SIG-M5 (cell line): Measurements from ENCODE around the gene PLAAT4.

ENCODE experiments used
- DNase-seq: peaks from one replicate; lab custom pipeline; 2025; lab: John Stamatoyannopoulos, UW

PLAAT4 gene

GRCh38 chr11:63536669-63537292, at the start of gene PLAAT4:
Gene PLAAT4, plus strand, starts transcription at chr11:63536808. Its CDS starts 61 bp downstream, at chr11:63536869.
- DNase-seq = no peak

GRCh38 chr11:63488789-63489188, 47.8 kb upstream of the PLAAT4 start:
- no peak for DNase-seq

GRCh38 chr11:63489879-63490278, 46.7 kb upstream of the PLAAT4 start:
- no peak for DNase-seq

GRCh38 chr11:63490551-63491239, 45.9 kb upstream of the PLAAT4 start, which contains the start of gene PLAAT5:
Gene PLAAT5, minus strand, starts transcription at chr11:63491167. Its CDS starts 133 bp downstream, at chr11:63491034.
- no peak for DNase-seq

- no peak for DNase-seq
Measured at GRCh38 chr11:63491240-63491587, 45.4 kb upstream of the PLAAT4 start.

GRCh38 chr11:63491636-63492372, 44.8 kb upstream of the PLAAT4 start:
- DNase-seq = no peak

GRCh38 chr11:63492441-63492840, 44.2 kb upstream of the PLAAT4 start:
- DNase-seq = no peak

GRCh38 chr11:63493127-63493526, 43.5 kb upstream of the PLAAT4 start:
- no peak for DNase-seq

- DNase-seq = no peak
Measured at GRCh38 chr11:63494975-63495374, 41.6 kb upstream of the PLAAT4 start.

- DNase-seq = no peak
Measured at GRCh38 chr11:63499874-63500273, 36.7 kb upstream of the PLAAT4 start.

- no peak for DNase-seq
Measured at GRCh38 chr11:63501236-63501635, 35.4 kb upstream of the PLAAT4 start.

GRCh38 chr11:63502252-63502820, 34.3 kb upstream of the PLAAT4 start:
- DNase-seq = no peak

GRCh38 chr11:63503492-63503891, 33.1 kb upstream of the PLAAT4 start:
- DNase-seq = peak; percentile 18

GRCh38 chr11:63504054-63504453, 32.6 kb upstream of the PLAAT4 start:
- DNase-seq = no peak

GRCh38 chr11:63504933-63505586, 31.5 kb upstream of the PLAAT4 start:
- no peak for DNase-seq

- DNase-seq = peak; percentile 33
Measured at GRCh38 chr11:63505857-63506528, 30.6 kb upstream of the PLAAT4 start, which contains the start of gene LGALS12. Gene LGALS12, plus strand, starts transcription at chr11:63506084. Its CDS starts 375 bp downstream, at chr11:63506459.

GRCh38 chr11:63506876-63507275, 29.7 kb upstream of the PLAAT4 start:
- DNase-seq = no peak

GRCh38 chr11:63507511-63507910, 29.1 kb upstream of the PLAAT4 start:
- DNase-seq = no peak

- no peak for DNase-seq
Measured at GRCh38 chr11:63508009-63508408, 28.6 kb upstream of the PLAAT4 start.

- DNase-seq = no peak
Measured at GRCh38 chr11:63508745-63509144, 27.9 kb upstream of the PLAAT4 start.

GRCh38 chr11:63510360-63511047, 26.1 kb upstream of the PLAAT4 start:
- DNase-seq = no peak
